Hepatocyte (in vitro differentiated cells): ENCODE results near the gene LRRK2. TPM values are rescaled to one million over a fixed set of nuclear protein-coding genes. Genes with fewer than 3 reads are reported as not detected.
"Not testable (repeated sequence)": the region's sequence is repeated elsewhere in the genome, so short reads cannot be mapped to it uniquely, and the experiment has no call there.

Experiments
- DNase-seq: peaks from one replicate; pipeline ENCODE4 v3.0.0-alpha.2; 2016; ENCODE audit warnings: low spot score
- H2AFZ ChIP-seq: fragments of 200-600 bp; sonication (generic); 2 replicates; pipeline ENCODE4 v1.6.0; 2016; ENCODE audit warnings: antibody characterized with exemption, mild to moderate bottlenecking
- H3K27ac ChIP-seq: fragments of 200-600 bp; sonication (generic); 2 replicates; pipeline ENCODE4 v1.5.1; 2016; ENCODE audit warnings: mild to moderate bottlenecking
- H3K27me3 ChIP-seq: fragments of 200-600 bp; sonication (generic); 2 replicates; pipeline ENCODE4 v1.6.1; 2016
- H3K36me3 ChIP-seq: fragments of 200-600 bp; sonication (generic); replicated peaks from 2 replicates; pipeline ENCODE4 v1.5.1; 2016; ENCODE audit warnings: low read depth; ENCODE audit not compliant: insufficient read depth
- H3K4me1 ChIP-seq: fragments of 200-600 bp; sonication (generic); 2 replicates; pipeline ENCODE4 v1.5.1; 2016; ENCODE audit warnings: mild to moderate bottlenecking, moderate library complexity; ENCODE audit not compliant: insufficient read depth
- H3K4me2 ChIP-seq: fragments of 200-600 bp; sonication (generic); 2 replicates; pipeline ENCODE4 v1.6.0; 2016
- H3K4me3 ChIP-seq: fragments of 200-600 bp; sonication (generic); 2 replicates; pipeline ENCODE4 v1.5.1; 2016; ENCODE audit warnings: mild to moderate bottlenecking
- H3K79me2 ChIP-seq: fragments of 200-600 bp; sonication (generic); 2 replicates; pipeline ENCODE4 v1.6.0; 2017; ENCODE audit warnings: mild to moderate bottlenecking
- H3K9me2 ChIP-seq: fragments of 200-600 bp; sonication (generic); replicated peaks from 2 replicates; pipeline ENCODE4 v1.6.0; 2017; ENCODE audit warnings: mild to moderate bottlenecking; ENCODE audit not compliant: insufficient read depth
- H3K9me3 ChIP-seq: fragments of 200-600 bp; sonication (generic); 2 replicates; pipeline ENCODE4 v1.5.1; 2016; ENCODE audit warnings: low read depth, mild to moderate bottlenecking
- H4K20me1 ChIP-seq: fragments of 200-600 bp; sonication (generic); 2 replicates; pipeline ENCODE4 v1.6.0; 2016; ENCODE audit warnings: mild to moderate bottlenecking; ENCODE audit not compliant: insufficient read depth, poor library complexity, severe bottlenecking
- EZH2 ChIP-seq: fragments of 200-600 bp; sonication (generic); IDR thresholded peaks from 2 replicates; pipeline ENCODE4 v1.6.1; 2016; ENCODE audit warnings: antibody characterized with exemption, mild to moderate bottlenecking, borderline replicate concordance
- EZH2phosphoT487 ChIP-seq: fragments of 200-600 bp; sonication (generic); IDR thresholded peaks from one replicate; pipeline ENCODE4 v1.6.1; 2018; ENCODE audit warnings: antibody characterized with exemption, mild to moderate bottlenecking, low read depth, moderate library complexity; ENCODE audit not compliant: unreplicated experiment, severe bottlenecking
- WGBS: methylation state at CpG from one replicate; pipeline ENCODE4 v1.1.6; 2016; ENCODE audit warnings: low lambda C conversion rate; ENCODE audit errors: missing lambda C conversion rate; 5-methylcytosine and 5-hydroxymethylcytosine counted together
- polyA plus RNA-seq: library from polyadenylated mRNA; unstranded; fragments of >200 nt; fragmentation: Nextera tagmentation; extraction: Ambion mirVana; gene quantifications from 2 replicates; pipeline ENCODE4 v1.2.1, GENCODE V29; 2016
- total RNA-seq: library from RNA; depleted of rRNA; stranded (reverse); fragments of >200 nt; gene quantifications from 2 replicates; pipeline ENCODE4 v1.2.3, GENCODE V29; 2014
- TF ChIP-seq, protein P1 (sequence below): fragments of 200-600 bp; sonication (generic); IDR thresholded peaks from 2 replicates; pipeline ENCODE4 v1.5.1; 2016; ENCODE audit warnings: antibody characterized with exemption, mild to moderate bottlenecking; ENCODE audit not compliant: poor library complexity

Gene LRRK2
- total and polyA plus RNA-seq, 2 experiments from 2014 or later: 0.76 to 4.9 TPM

DNA sequence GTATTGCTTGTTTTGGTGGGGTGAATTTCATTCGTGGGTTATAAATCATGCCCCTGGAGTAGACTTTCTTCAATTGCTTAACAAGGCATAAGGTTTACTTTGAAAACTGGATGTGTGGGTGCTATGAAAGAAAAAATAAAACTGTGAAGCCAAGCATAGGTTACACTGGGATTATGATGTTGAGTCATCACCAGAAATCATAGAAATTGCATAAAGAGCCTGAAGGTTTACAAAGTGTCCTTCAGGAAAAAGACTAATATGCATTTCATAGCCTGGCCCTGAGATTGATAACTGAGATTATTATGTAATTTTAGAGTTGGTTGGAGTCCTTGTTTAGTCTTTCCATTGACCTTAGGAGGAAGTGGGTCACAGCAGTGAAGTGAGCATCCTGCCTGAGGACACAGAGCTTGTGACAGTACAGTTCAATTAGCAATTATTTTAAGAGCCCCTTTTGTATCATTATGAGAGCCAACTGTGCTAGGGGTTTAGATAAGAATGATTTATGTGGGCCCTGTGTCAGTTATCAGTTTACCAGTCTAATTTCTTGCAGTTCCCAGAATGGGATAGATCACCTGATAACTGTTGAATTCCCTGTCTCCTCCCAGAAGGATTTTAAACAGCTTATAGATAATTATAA is 13.6 kb downstream of the LRRK2 start:
- TF ChIP-seq EZH2phosphoT487 (no peak), EZH2 (no peak)
- TF ChIP-seq, protein P1, sequence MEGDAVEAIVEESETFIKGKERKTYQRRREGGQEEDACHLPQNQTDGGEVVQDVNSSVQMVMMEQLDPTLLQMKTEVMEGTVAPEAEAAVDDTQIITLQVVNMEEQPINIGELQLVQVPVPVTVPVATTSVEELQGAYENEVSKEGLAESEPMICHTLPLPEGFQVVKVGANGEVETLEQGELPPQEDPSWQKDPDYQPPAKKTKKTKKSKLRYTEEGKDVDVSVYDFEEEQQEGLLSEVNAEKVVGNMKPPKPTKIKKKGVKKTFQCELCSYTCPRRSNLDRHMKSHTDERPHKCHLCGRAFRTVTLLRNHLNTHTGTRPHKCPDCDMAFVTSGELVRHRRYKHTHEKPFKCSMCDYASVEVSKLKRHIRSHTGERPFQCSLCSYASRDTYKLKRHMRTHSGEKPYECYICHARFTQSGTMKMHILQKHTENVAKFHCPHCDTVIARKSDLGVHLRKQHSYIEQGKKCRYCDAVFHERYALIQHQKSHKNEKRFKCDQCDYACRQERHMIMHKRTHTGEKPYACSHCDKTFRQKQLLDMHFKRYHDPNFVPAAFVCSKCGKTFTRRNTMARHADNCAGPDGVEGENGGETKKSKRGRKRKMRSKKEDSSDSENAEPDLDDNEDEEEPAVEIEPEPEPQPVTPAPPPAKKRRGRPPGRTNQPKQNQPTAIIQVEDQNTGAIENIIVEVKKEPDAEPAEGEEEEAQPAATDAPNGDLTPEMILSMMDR: no peak
- Histone ChIP-seq H2AFZ (no peak overlapping the region), H3K4me3 (no peak overlapping the region), H3K9me3 (no peaks in the 10 kb centered on the region), H3K79me2 (no peaks in the 10 kb centered on the region), H3K9me2 (no peaks in the 10 kb centered on the region), H3K4me1 (no peaks in the 10 kb centered on the region), H3K4me2 (no peak overlapping the region), H4K20me1 (no peaks in the 10 kb centered on the region), H3K36me3 (no peaks in the 10 kb centered on the region), H3K27ac (no peak overlapping the region), H3K27me3 (no peaks in the 10 kb centered on the region)
- DNase-seq: no peak
- WGBS: 31% methylated on average over 1 of the region's 1 CpG

- TF ChIP-seq EZH2phosphoT487: no peak
- no peak for TF ChIP-seq EZH2
- TF ChIP-seq, protein P1: no peak
- Histone ChIP-seq H3K27me3 (no peaks in the 10 kb centered on the region), H3K79me2 (no peaks in the 10 kb centered on the region), H3K9me2 (no peaks in the 10 kb centered on the region), H3K27ac (no peak overlapping the region), H3K36me3 (no peaks in the 10 kb centered on the region), H3K4me3 (no peak overlapping the region), H2AFZ (no peak overlapping the region), H3K4me1 (no peaks in the 10 kb centered on the region), H3K9me3 (no peaks in the 10 kb centered on the region), H3K4me2 (no peak overlapping the region), H4K20me1 (no peaks in the 10 kb centered on the region)
- no peak for DNase-seq
- WGBS: 75% methylated on average over 5 of the region's 5 CpGs
Observed at GRCh38 chr12:40238979-40239378, 14.2 kb downstream of the LRRK2 start.

GRCh38 chr12:40240779-40241178 is 16.0 kb downstream of the LRRK2 start:
- Histone ChIP-seq H3K9me2 (no peaks in the 10 kb centered on the region), H3K27ac (no peak overlapping the region), H3K36me3 (no peaks in the 10 kb centered on the region), H3K27me3 (no peaks in the 10 kb centered on the region), H2AFZ (no peak overlapping the region), H3K4me2 (no peak overlapping the region), H3K79me2 (no peaks in the 10 kb centered on the region), H4K20me1 (no peaks in the 10 kb centered on the region), H3K9me3 (no peaks in the 10 kb centered on the region), H3K4me1 (no peaks in the 10 kb centered on the region), H3K4me3 (no peak overlapping the region)
- WGBS: 89% methylated on average over 4 of the region's 4 CpGs
- no peak for TF ChIP-seq EZH2phosphoT487
- TF ChIP-seq EZH2: no peak
- TF ChIP-seq, protein P1: no peak
- no peak for DNase-seq

GRCh38 chr12:40241741-40242140 is 16.9 kb downstream of the LRRK2 start:
- no peak overlapping the region for H3K27ac ChIP-seq
- no peaks in the 10 kb centered on the region for H3K27me3 ChIP-seq
- no peaks in the 10 kb centered on the region for H3K4me1 ChIP-seq
- H3K4me3 ChIP-seq: no peak overlapping the region
- H4K20me1 ChIP-seq: no peaks in the 10 kb centered on the region
- no peaks in the 10 kb centered on the region for H3K79me2 ChIP-seq
- DNase-seq: no peak
- no peaks in the 10 kb centered on the region for H3K36me3 ChIP-seq
- no peaks in the 10 kb centered on the region for H3K9me2 ChIP-seq
- no peak overlapping the region for H2AFZ ChIP-seq
- H3K4me2 ChIP-seq: no peak overlapping the region
- H3K9me3 ChIP-seq: no peaks in the 10 kb centered on the region
- WGBS: 61% methylated on average over 1 of the region's 1 CpG
- TF ChIP-seq, protein P1: no peak
- TF ChIP-seq EZH2phosphoT487 (no peak), EZH2 (no peak)

DNA sequence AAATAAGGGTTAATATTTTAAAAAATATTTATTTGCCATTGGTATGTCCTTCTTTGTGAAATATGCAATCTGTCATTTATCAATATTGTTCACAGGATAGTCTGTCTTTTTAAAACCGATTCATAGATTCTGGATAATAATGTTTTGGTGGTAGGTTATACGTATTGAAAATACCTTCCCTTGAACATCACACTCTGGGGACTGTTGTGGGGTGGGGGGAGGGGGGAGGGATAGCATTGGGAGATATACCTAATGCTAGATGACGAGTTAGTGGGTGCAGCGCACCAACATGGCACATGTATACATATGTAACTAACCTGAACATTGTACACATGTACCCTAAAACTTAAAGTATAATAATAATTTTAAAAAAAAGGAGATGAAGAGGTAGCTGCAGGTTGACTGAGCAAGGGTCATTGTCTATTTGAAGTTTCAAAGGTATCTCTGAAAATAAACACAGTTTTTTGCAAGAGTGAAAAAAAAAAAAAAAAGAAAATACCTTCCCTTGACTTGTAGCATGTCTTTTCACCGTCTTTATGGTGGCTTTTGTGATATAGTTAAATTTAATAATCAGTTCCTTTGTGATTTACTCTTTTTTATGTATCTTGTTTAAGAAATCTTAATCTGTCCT is 19.8 kb downstream of the LRRK2 start:
- not testable (repeated sequence) for H3K4me1 ChIP-seq

More for the DNA sequence above, 19.8 kb downstream of the LRRK2 start:
- not testable (repeated sequence) for H3K4me2 ChIP-seq, H3K27me3 ChIP-seq, H3K27ac ChIP-seq, H3K36me3 ChIP-seq, H3K4me3 ChIP-seq, H4K20me1 ChIP-seq, H3K79me2 ChIP-seq, H3K9me3 ChIP-seq, H2AFZ ChIP-seq, H3K9me2 ChIP-seq, DNase-seq
- WGBS: 80% methylated on average over 5 of the region's 5 CpGs
